Left lobe of liver (tissue), 2 donors: ENCODE measurements around the gene SGCD. TPM values are rescaled to one million over a fixed set of nuclear protein-coding genes. Genes with fewer than 3 reads are reported as not detected.

ENCODE experiments used
- ATAC-seq: fragments of 200-7000 bp; cut with Tn5 transposase; one replicate; pipeline ENCODE4 v1.9.1; 2020; ENCODE audit warnings: mild to moderate bottlenecking, moderate library complexity
- DNase-seq: peaks from one replicate; pipeline ENCODE4 v3.0.0-alpha.2; 2020; ENCODE audit warnings: low spot score
- total RNA-seq: library from RNA; stranded (reverse); gene quantifications from one replicate; pipeline ENCODE4 v1.2.1, GENCODE V29; 2021
- donor health status: DM: no; HTN: no; CAD: no; lungs with moderate emphysema.
- donor health status: DM: no; HTN: yes; CAD: no.

SGCD gene
- total RNA-seq, 1 donor from 2014 or later: 0.28 TPM

- no peak for ATAC-seq
- DNase-seq: no peak
Observed at GRCh38 chr5:156400231-156400986, 73.4 kb downstream of the SGCD start.

DNA sequence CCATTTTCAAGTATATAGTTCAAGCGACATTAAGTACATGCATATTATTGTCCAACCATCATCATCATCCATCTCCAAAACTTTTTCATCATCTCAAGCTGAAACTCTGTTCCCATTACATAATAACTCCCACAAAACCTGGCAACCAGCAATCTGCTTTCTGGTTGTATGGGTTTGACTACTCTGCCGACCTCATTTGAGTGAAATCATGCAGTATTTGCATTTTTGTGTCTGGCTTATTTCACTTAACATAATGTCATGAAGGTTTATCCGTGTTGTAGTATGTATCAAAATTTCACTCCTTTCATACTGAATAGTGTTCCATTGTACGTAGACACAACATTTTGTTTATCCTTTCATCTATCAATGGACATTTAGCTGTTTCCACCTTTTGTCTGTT is 74.8 kb downstream of the SGCD start:
- ATAC-seq: no peak
- DNase-seq: no peak

DNA sequence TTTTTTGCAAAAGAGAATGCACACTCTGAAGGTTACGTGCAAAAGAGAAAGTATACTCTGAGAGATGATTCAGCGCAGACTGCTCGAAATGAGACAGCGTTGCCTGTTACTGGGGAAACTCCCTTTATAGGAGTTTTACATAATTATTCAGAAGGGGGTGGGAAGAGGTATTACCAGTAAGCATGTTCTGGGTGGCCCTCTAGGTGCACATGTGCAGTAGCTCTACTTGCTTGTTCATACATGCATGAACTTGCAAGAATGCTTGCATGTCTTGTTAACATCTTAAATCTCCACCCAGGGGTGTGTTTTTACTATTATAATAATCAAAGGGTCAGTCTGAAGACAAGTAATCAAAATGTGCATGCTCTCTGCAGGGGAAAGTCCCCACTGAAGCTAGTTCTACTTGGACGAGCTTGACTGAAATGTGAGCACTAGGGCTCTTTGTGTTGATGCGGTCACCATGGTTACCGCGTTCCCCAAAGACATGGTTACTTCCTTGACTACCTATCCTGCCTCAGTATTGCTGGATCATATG is 75.5 kb downstream of the SGCD start:
- ATAC-seq: no peak
- no peak for DNase-seq

DNA sequence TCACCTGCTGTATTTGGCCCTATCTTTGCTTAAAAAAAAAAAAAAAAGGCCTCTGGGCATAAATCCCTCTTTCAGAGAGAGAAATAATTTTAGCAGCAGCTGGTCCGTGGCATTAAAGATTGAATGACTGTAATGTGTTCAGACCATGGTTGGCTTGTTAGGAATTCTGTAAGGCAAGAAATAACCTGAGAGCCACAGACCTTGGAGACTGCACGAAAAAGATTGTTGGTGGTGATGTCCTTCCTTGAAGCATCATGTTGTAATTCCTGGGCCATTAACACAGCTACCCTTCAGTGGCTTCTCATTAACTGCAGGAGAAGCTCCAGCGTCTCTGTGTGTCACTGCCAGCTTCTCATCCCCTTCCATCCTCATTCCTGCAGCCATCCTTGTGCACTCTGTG is 79.0 kb downstream of the SGCD start:
- DNase-seq (no peak), ATAC-seq (no peak)

DNA sequence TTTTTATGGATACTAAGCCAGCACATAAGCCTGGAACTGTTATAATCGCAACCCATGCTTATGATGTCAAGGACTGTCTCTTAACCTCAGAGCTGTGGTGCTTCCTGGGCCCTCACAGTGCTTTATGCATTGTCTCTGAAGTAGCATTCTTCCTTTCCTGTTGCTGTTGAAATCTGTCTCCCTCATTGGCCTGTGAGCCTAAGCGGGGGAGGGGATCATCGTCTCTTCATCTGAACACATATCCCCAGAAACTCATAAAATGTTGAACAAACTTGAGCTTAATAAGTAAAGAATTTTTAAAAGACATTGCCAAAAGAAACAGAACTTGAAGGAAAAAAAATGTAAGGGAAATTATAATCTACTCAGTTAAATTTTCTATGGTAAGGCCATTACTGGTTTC is 80.3 kb downstream of the SGCD start:
- no peak for ATAC-seq
- no peak for DNase-seq

DNA sequence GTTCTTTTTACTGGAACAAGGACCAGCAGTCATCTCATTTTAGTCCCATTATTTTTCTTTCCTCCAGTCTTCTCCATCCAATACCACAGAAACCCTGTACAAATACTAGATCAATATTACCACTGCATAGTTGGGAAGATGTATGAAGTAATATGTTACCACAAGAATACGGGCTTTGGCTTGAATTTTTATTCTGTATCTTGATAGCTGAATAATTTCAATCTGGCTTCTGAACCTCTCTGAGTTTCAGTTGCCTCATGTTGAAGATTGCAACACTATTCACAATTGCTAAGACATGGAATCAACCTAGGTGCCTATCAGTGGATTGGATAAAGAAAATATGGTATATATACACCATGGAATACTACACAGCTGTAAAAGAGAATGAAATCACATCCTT is 82.9 kb downstream of the SGCD start:
- no peak for DNase-seq
- ATAC-seq: no peak

- DNase-seq: peak; percentile 63
- peak; percentile 87 for ATAC-seq
Observed at GRCh38 chr5:156411185-156411613, 84.2 kb downstream of the SGCD start.

GRCh38 chr5:156411957-156412356 is 85.0 kb downstream of the SGCD start:
- ATAC-seq (peak; percentile 81), DNase-seq (peak; percentile 75)

DNA sequence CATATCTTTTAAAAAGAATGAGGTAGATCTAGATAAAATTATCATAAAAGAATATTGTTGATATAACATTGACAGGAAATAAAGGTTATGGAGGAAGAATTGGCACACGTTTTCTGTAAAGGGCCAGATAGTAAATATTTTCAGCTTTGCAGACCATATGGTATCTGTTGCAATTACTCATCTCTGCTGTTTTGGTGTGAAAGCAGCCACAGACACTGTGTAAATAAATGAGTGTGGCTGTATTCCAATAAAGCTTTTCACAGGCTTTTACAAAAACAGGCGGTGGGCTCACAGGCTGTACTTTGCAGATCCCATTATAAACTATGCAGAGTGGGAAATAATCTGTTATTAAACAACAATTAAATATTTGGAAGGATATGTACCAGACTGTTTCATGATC is 87.4 kb downstream of the SGCD start:
- DNase-seq: no peak
- peak; percentile 16 for ATAC-seq

DNA sequence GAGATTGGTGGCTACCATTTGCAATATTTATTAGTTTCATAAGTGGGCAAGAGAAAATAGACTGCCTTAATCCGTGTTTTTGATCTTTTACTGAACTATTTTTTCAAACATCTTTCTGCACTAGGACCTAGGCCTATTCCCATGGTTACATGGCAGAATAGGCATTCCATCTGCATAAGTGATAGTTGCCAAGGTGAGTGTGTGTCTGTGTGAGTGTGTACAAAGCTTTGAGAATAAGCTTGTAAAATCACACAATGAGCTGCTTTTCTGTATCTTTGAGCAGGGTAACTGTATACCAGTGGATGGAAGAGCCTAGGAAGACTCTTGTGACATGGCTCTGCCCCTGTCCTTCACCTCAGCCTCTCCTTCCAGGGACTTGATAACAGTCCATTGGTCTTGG is 92.7 kb downstream of the SGCD start:
- no peak for ATAC-seq
- no peak for DNase-seq

- no peak for DNase-seq
- no peak for ATAC-seq
Observed at GRCh38 chr5:156420665-156421064, 93.7 kb downstream of the SGCD start.

DNA sequence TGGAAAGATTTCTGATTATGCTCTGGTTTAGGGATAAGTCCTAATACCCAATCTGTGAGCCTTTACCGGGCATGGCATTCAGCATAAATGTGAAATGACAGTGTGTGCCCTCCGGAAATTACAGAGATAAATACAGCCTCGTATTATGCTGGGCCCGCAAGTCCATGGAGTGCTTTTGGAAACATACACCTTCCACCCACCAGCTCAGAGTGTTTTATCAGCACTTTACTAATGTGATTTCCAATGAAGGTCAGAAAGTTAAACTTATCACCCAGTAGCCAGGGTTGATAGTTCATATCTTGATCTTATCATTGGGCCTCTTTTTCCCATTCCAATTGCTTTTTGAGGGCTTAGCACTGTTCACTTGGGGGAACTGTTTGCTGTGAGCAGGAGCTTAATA is 94.8 kb downstream of the SGCD start:
- ATAC-seq: no peak
- DNase-seq: no peak

DNA sequence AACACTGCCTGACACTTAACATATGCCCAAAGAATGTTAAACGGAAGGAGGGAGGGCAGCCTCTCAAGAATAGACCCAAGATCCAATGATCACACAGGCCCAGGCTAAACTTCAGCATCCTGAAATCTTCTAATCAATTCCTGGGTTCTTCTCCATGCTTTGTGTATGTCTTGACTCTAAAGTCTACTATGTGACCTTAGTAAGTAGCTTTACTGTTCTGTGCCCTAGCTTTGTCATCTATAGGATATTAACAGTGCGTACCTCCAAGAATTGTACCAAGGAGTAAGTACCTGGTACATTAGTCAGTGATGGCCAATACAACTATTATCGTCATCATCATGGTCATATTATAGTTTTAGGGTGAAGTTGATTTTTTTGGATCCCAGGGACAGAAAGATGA is 96.6 kb downstream of the SGCD start:
- ATAC-seq (no peak), DNase-seq (no peak)

GRCh38 chr5:156427315-156427714 is 100.4 kb downstream of the SGCD start:
- DNase-seq: no peak
- ATAC-seq: no peak

- no peak for DNase-seq
- no peak for ATAC-seq
Observed at GRCh38 chr5:156431956-156432829, 105.2 kb downstream of the SGCD start.

DNA sequence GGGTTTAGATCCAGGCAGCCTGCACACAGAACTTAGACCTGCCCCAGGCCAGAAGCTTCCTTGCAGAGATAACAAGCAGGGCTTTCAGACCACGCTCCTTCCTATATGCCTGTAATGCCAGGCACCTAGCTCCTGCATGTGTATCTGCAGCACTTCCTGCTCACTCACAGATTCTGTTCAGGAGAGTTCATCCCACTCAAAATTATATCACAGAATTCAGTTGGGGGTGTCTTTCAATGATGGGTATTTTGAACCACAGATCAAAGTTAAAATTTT is 105.8 kb downstream of the SGCD start:
- no peak for ATAC-seq
- no peak for DNase-seq

DNA sequence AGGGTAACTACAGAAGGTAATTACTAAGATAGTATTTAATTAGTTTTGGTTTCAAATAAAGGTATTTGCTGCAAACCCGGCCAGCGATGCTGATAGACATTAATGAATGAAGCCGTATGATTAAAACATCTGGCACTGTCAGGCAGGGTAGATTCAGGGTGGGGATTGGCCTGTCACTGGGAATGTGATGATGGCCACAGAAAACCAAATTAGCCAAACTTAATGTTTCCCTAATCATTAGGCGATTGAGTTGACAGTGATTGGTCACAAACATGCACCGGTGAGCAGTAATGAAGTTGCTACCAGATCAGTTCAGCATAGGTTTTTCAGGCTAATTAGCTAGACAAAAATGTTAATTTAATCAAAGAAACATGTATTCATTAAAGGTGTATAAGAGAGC is 107.5 kb downstream of the SGCD start:
- DNase-seq: no peak

GRCh38 chr5:156435101-156435500 is 108.1 kb downstream of the SGCD start:
- DNase-seq (no peak), ATAC-seq (no peak)

More for the DNA sequence above, 107.5 kb downstream of the SGCD start:
- ATAC-seq: no peak

- no peak for DNase-seq
Observed at GRCh38 chr5:156438076-156438475, 111.1 kb downstream of the SGCD start.

GRCh38 chr5:156444753-156445291 is 117.9 kb downstream of the SGCD start:
- ATAC-seq (no peak), DNase-seq (no peak)

More at GRCh38 chr5:156438076-156438475, 111.1 kb downstream of the SGCD start:
- ATAC-seq: no peak

DNA sequence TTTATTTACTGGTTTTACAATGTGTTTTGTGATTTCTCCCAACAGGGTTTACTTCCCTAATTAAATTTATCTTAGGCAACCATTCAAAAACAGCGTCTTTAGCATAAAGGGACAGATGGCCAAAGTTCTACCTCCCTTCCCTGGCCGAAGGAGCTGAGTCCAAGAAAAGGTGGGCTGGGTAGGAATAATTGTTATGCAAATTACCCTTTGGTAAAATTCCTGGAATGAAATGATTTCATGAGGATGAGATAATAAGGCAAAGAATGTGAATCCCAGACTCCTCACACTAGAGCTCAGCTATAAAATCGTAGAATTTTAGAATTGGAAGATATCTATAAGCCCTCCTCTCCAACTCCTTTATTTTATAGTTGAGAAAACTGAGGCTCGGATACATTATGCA is 119.6 kb downstream of the SGCD start:
- no peak for DNase-seq
- ATAC-seq: no peak

DNA sequence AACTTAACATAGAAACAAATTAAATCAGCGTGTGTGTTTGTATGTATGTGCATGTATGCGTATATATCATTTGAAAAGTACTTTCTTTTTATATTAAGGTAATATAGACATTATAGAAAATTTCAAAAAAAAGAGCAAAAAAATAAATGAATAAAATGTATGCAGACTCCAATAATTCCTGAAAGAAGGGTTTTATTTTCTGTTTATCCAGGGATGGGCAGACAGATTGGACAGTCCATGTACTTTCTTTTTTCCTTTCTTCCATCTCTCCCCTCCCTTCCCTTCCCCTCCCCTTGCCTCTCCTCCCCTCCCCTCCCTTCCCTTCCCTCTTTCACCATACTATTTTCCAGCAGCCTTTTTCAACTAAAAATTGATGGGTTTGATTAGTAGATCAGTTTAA is 123.8 kb downstream of the SGCD start:
- DNase-seq: no peak
- no peak for ATAC-seq
